HepG2 (cell line): Measurements from ENCODE around the gene ANKRD11. TPM values are rescaled to one million over a fixed set of nuclear protein-coding genes. Genes with fewer than 3 reads are reported as not detected.

Experiments
- ATAC-seq: fragments of 200-7000 bp; cut with Tn5 transposase; 3 replicates; pipeline ENCODE4 v1.9.1; 2020; ENCODE audit warnings: mild to moderate bottlenecking, moderate library complexity
- BruUV-seq: library from RNA; stranded (reverse); fragments of 400-500 nt; replicated peaks from 2 replicates; lab custom pipeline; 2021; lab: Mats Ljungman, UMichigan
- CTCF ChIA-PET: fragments of 300-600 bp; formaldehyde crosslinking; extraction: SDS; loops from one replicate; lab custom pipeline; 2021; ENCODE audit warnings: low total read pairs, inconsistent platforms, low intra/inter-chr PET ratio; lab: Yijun Ruan, JAX
- POLR2A ChIA-PET: fragments of 350-600 bp; sonication (Branson Sonifier 250); formaldehyde crosslinking; loops from one replicate; lab custom pipeline; 2020; ENCODE audit warnings: antibody characterized with exemption, inconsistent platforms; lab: Yijun Ruan, JAX
- DNase-seq: peaks from one replicate; pipeline ENCODE4 v3.0.0-alpha.2; 2015; ENCODE audit warnings: low spot score
- FAIRE-seq: peaks from 3 replicates; lab custom pipeline; 2011; peaks lifted over from hg19 to GRCh38; lab: Jason Lieb, UNC
- H2AFZ ChIP-seq: one replicate; pipeline ENCODE4 v1.6.1; 2011; ENCODE audit warnings: low read length, inconsistent platforms
- H3K27ac ChIP-seq: fragments of 300-600 bp; 3 replicates; pipeline ENCODE4 v1.8.0; 2011; ENCODE audit warnings: mixed run types, mild to moderate bottlenecking, mixed read lengths, low read length, inconsistent platforms; ENCODE audit not compliant: insufficient read depth; ENCODE audit errors: extremely low read length
- H3K27me3 ChIP-seq, 2 experiments: fragments of 200-600 bp in 1 of 2; 2 replicates in 1 of 2; 3 replicates in 1 of 2; pipeline versions ENCODE4 v1.6.0 to v1.8.0; 2011; ENCODE audit warnings: low read length in 2 of 2, mild to moderate bottlenecking in 2 of 2, moderate library complexity in 2 of 2, inconsistent platforms in 1 of 2; ENCODE audit not compliant: insufficient read depth in 2 of 2, control insufficient read depth in 1 of 2
- H3K36me3 ChIP-seq, 2 experiments: fragments of 200-600 bp in 1 of 2; replicated peaks in 1 of 2; 2 replicates in 1 of 2; 3 replicates in 1 of 2; pipeline versions ENCODE4 v1.5.1 to v1.8.0; 2011; ENCODE audit warnings: low read length in 2 of 2, inconsistent platforms in 1 of 2; ENCODE audit not compliant: insufficient read depth in 2 of 2, control insufficient read depth in 1 of 2
- H3K4me1 ChIP-seq: 2 replicates; pipeline ENCODE4 v1.5.1; 2012; ENCODE audit warnings: low read length, inconsistent platforms; ENCODE audit not compliant: insufficient read depth
- H3K4me2 ChIP-seq: 2 replicates; pipeline ENCODE4 v1.6.0; 2011; ENCODE audit warnings: low read depth, low read length, inconsistent platforms
- H3K4me3 ChIP-seq, 3 experiments: fragments of 200-600 bp in 1 of 3; sonication (generic), shearing (Covaris generic) in 1 of 3; replicated peaks in 1 of 3; 2 replicates each; pipeline ENCODE4 v1.5.1; 2011 to 2016; ENCODE audit warnings: low read length in 3 of 3, inconsistent platforms in 2 of 3, low read depth in 2 of 3, mild to moderate bottlenecking in 2 of 3, control low read depth in 1 of 3, mixed read lengths in 1 of 3; ENCODE audit not compliant: insufficient read depth in 1 of 3
- H3K79me2 ChIP-seq: one replicate; pipeline ENCODE4 v1.6.1; 2011; ENCODE audit warnings: low read length, inconsistent platforms; ENCODE audit not compliant: insufficient read depth
- H3K9ac ChIP-seq: 2 replicates; pipeline ENCODE4 v1.6.0; 2011; ENCODE audit warnings: mild to moderate bottlenecking, low read depth, low read length, inconsistent platforms; ENCODE audit not compliant: insufficient read depth
- H3K9me3 ChIP-seq: 2 replicates; pipeline ENCODE4 v1.5.1; 2012; ENCODE audit warnings: mild to moderate bottlenecking, low read length
- H4K20me1 ChIP-seq: 2 replicates; pipeline ENCODE4 v1.6.0; 2011; ENCODE audit warnings: inconsistent platforms, mild to moderate bottlenecking, low read length, moderate library complexity; ENCODE audit not compliant: insufficient read depth
- ZNF276 ChIP-seq: sonication (generic); formaldehyde crosslinking; IDR thresholded peaks from 2 replicates; pipeline ENCODE4 v1.4.0; 2020; ENCODE audit warnings: mild to moderate bottlenecking, low read depth, missing genetic modification reagents
- ZSCAN21 ChIP-seq: sonication (generic); formaldehyde crosslinking; IDR thresholded peaks from 2 replicates; pipeline ENCODE4 v1.8.0; 2022; ENCODE audit warnings: mild to moderate bottlenecking, missing genetic modification reagents, moderate library complexity, borderline replicate concordance
- WGBS: methylation state at CpG from one replicate; pipeline ENCODE4 v1.1.6; 2017; ENCODE audit warnings: low lambda C conversion rate; 5-methylcytosine and 5-hydroxymethylcytosine counted together
- in situ Hi-C: cut with HindIII; loops from 2 replicates; pipeline ENCODE4 v1.10.0; 2017; ENCODE audit warnings: low pct_unique_long_range_greater_than_20kb; ENCODE audit not compliant: extremely low pct_ligation_motif_present
- intact Hi-C: fragments of 100-400 bp; cut with micrococcal nuclease; formaldehyde crosslinking; loops from one replicate; pipeline ENCODE4 v1.10.0; 2022; ENCODE audit not compliant: unreplicated experiment
- polyA plus RNA-seq, 8 experiments: library from polyadenylated mRNA; depleted of rRNA in 3 of 8; stranded (reverse) in 7 of 8; unstranded in 1 of 8; fragments of >200 nt; fragmentation: Illumina TruSeq in 4 of 8; extraction: Trizol in 4 of 8; gene quantifications; 2 replicates each; pipeline versions ENCODE4 v1.2.1 to v1.2.3, GENCODE V29; 2011 to 2016; ENCODE audit warnings: low read depth in 4 of 8, missing spikeins in 1 of 8, mixed read lengths in 1 of 8; ENCODE audit not compliant: insufficient read depth in 1 of 8
- total RNA-seq, 5 experiments: library from RNA; depleted of rRNA; stranded (reverse); fragments of >200 nt; fragmentation: Illumina TruSeq; extraction: Trizol; gene quantifications; 2 replicates each; pipeline ENCODE4 v1.2.3, GENCODE V29; 2016; ENCODE audit warnings: low read depth in 1 of 5
- TF ChIP-seq, protein P1 (sequence below): sonication (generic); formaldehyde crosslinking; conservative IDR thresholded peaks from 2 replicates; pipeline ENCODE4 v1.8.1; 2023; ENCODE audit warnings: missing genetic modification reagents

Gene ANKRD11
- total and polyA plus RNA-seq, 2 of the 13 experiments (the other 11 are each of a cell fraction or from before 2014, with no cell fraction given) = 21.4 to 38.4 TPM

DNA sequence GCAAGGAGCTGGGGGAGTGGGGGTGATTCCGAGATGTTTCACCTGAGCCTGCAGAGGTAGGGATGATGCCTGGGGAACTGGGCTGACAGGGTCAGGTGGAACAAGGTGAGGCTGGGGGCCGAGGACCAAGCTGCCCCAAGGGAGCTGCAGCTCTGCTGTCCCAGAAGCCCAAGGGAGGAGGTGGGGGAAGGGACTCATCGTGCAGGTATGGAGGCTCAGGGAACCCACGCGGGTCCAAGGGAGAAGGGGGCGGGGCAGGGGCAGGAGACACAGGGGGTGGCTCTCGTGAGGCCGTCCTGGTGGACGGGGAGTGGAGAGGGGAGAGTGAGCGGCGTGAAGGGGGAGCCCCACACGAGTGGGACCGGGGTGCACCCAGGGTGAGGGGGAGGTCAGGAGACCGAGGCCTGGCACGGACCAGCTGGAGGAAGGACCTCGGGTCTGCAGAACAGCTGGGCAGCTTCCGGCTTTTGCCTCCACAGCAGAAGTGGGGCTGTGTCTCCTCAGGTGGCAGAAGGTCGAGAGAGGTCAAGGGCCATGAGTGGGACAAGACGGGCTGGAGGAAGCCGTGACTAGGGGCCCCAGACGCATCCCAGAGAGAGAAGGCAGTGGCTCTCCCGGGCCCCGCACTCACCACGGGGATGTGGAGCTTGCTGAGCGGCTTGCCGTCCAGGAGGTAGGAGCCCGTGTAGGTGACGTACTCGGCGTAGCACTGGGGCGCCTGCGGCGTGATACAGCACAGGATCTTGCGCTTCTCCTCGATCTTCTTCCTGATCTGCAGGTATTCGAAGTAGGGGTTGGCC is 211.7 kb downstream of the ANKRD11 start:
- no peak overlapping the region for H3K9ac ChIP-seq
- TF ChIP-seq, protein P1, sequence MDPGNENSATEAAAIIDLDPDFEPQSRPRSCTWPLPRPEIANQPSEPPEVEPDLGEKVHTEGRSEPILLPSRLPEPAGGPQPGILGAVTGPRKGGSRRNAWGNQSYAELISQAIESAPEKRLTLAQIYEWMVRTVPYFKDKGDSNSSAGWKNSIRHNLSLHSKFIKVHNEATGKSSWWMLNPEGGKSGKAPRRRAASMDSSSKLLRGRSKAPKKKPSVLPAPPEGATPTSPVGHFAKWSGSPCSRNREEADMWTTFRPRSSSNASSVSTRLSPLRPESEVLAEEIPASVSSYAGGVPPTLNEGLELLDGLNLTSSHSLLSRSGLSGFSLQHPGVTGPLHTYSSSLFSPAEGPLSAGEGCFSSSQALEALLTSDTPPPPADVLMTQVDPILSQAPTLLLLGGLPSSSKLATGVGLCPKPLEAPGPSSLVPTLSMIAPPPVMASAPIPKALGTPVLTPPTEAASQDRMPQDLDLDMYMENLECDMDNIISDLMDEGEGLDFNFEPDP (CRISPR knock-in tag) = 0 out of 2 replicates have a peak, but pooled peaks have one; percentile 1
- peak; percentile 36; the same call in 1 of the 2 replicates for TF ChIP-seq ZSCAN21 (CRISPR knock-in tag)
- TF ChIP-seq ZNF276 (CRISPR knock-in tag) = no peak
- POLR2A ChIA-PET = no interaction called here
- H3K4me2 ChIP-seq = no peak overlapping the region
- in situ Hi-C loops (no loop called here), intact Hi-C loops (no loop called here)
- no peak overlapping the region for H2AFZ ChIP-seq
- no peak overlapping the region for H3K27ac ChIP-seq
- H3K36me3 ChIP-seq = peaks cover 48 to 80% of the 10 kb centered on the region in 2 experiments
- no peaks in the 10 kb centered on the region for H3K9me3 ChIP-seq
- ATAC-seq = no peak
- H3K27me3 ChIP-seq = no peaks in the 10 kb centered on the region
- no peaks in the 10 kb centered on the region for H3K4me1 ChIP-seq
- DNase-seq = no peak
- H3K4me3 ChIP-seq = no peak overlapping the region
- no peaks in the 10 kb centered on the region for H4K20me1 ChIP-seq
- 96% methylated on average over 36 of the region's 36 CpGs for WGBS
- no peak for FAIRE-seq
- no TSS peak for BruUV-seq
- no peaks in the 10 kb centered on the region for H3K79me2 ChIP-seq
- CTCF ChIA-PET = no interaction called here
